Panc1 (cell line): Measurements from ENCODE around the gene SYT2. TPM values are rescaled to one million over a fixed set of nuclear protein-coding genes. Genes with fewer than 3 reads are reported as not detected.

Experiments used
- ATAC-seq: fragments of 200-7000 bp; cut with Tn5 transposase; 2 replicates; pipeline ENCODE4 v1.9.1; 2020; ENCODE audit warnings: mild to moderate bottlenecking, moderate library complexity
- BruUV-seq: library from RNA; stranded (reverse); fragments of 400-500 nt; replicated peaks from 2 replicates; lab custom pipeline; 2021; lab: Mats Ljungman, UMichigan
- CTCF ChIA-PET: fragments of 300-600 bp; sonication (Branson Sonifier 250); formaldehyde crosslinking; loops from one replicate; lab custom pipeline; 2022; ENCODE audit warnings: antibody characterized with exemption; lab: Charles Lee
- POLR2A ChIA-PET: fragments of 300-600 bp; sonication (Branson Sonifier 250); formaldehyde crosslinking; loops from one replicate; lab custom pipeline; 2022; ENCODE audit warnings: antibody characterized with exemption; lab: Charles Lee
- DNase-seq: peaks from one replicate; pipeline ENCODE4 v3.0.0-alpha.2; 2010; ENCODE audit warnings: low read depth, low spot score
- H3K27ac ChIP-seq: 2 replicates; pipeline ENCODE4 v1.5.1; 2011; ENCODE audit warnings: mild to moderate bottlenecking, low read length, inconsistent platforms
- H3K27me3 ChIP-seq: fragments of 200-500 bp; sonication (Bioruptor generic); 2 replicates; pipeline ENCODE4 v1.6.0; 2014; ENCODE audit warnings: low read length, inconsistent platforms; ENCODE audit not compliant: control insufficient read depth, insufficient read depth
- H3K36me3 ChIP-seq: fragments of 200-500 bp; sonication (Bioruptor generic); 2 replicates; pipeline ENCODE4 v1.5.1; 2014; ENCODE audit warnings: inconsistent platforms, mild to moderate bottlenecking, low read length, moderate library complexity; ENCODE audit not compliant: control insufficient read depth, insufficient read depth
- H3K4me1 ChIP-seq: 2 replicates; pipeline ENCODE4 v1.5.1; 2011; ENCODE audit warnings: inconsistent platforms, mild to moderate bottlenecking, low read length, moderate library complexity; ENCODE audit not compliant: control insufficient read depth, insufficient read depth
- H3K4me3 ChIP-seq, 2 experiments: 2 replicates each; pipeline ENCODE4 v1.5.1; 2011 to 2012; ENCODE audit warnings: low read depth in 2 of 2, low read length in 2 of 2, mild to moderate bottlenecking in 2 of 2, inconsistent platforms in 1 of 2, moderate library complexity in 1 of 2
- H3K9me3 ChIP-seq: fragments of 200-500 bp; sonication (Bioruptor generic); 2 replicates; pipeline ENCODE4 v1.5.1; 2014; ENCODE audit warnings: low read depth, mild to moderate bottlenecking, inconsistent platforms, low read length, moderate library complexity; ENCODE audit not compliant: control insufficient read depth, insufficient read depth
- CTCF ChIP-seq: fragments of 450-650 bp; IDR thresholded peaks from 2 replicates; pipeline ENCODE4 v1.5.1; 2017; ENCODE audit warnings: mild to moderate bottlenecking
- POLR2AphosphoS5 ChIP-seq: IDR thresholded peaks from 2 replicates; pipeline ENCODE4 v1.6.1; 2012; ENCODE audit warnings: mild to moderate bottlenecking, low read depth, low read length, moderate library complexity
- REST ChIP-seq, 2 experiments: IDR thresholded peaks; 2 replicates each; pipeline ENCODE4 v1.6.1; 2011 to 2012; ENCODE audit warnings: low read depth in 2 of 2, control low read depth in 1 of 2, low read length in 1 of 2, mild to moderate bottlenecking in 1 of 2, moderate library complexity in 1 of 2; ENCODE audit not compliant: insufficient read depth in 1 of 2
- SIN3A ChIP-seq: IDR thresholded peaks from 2 replicates; pipeline ENCODE4 v1.6.1; 2012; ENCODE audit warnings: low read depth, mild to moderate bottlenecking, low read length, moderate library complexity, borderline replicate concordance; ENCODE audit not compliant: insufficient read depth
- TCF7L2 ChIP-seq: IDR thresholded peaks from 2 replicates; pipeline ENCODE4 v1.6.1; 2011; ENCODE audit warnings: mild to moderate bottlenecking, low read depth, low read length, inconsistent platforms
- in situ Hi-C: cut with HindIII; loops from 2 replicates; pipeline ENCODE4 v1.10.0; 2016; ENCODE audit warnings: low sequenced_read_pairs, low pct_unique_long_range_greater_than_20kb
- intact Hi-C: fragments of 100-400 bp; cut with micrococcal nuclease; formaldehyde crosslinking; loops from one replicate; pipeline ENCODE4 v1.10.0; 2022; ENCODE audit not compliant: unreplicated experiment
- total RNA-seq: library from RNA; stranded (reverse); gene quantifications from one replicate; pipeline ENCODE4 v1.2.1, GENCODE V29; 2021; ENCODE audit not compliant: unreplicated experiment

The SYT2 gene
- total RNA-seq, 1 experiment from 2014 or later, result 0.03 TPM

- in situ Hi-C loops, result no loop called here
Measured at GRCh38 chr1:202656951-202657646, 53.2 kb downstream of the SYT2 start.

GRCh38 chr1:202656057-202656456 lies 54.2 kb downstream of the SYT2 start:
- POLR2A ChIA-PET, result no interaction called here
- intact Hi-C loops (no loop called here), in situ Hi-C loops (no loop called here)
- H3K4me3 ChIP-seq, result no peak overlapping the region
- CTCF ChIA-PET, result no interaction called here
- no peaks in the 10 kb centered on the region for H3K9me3 ChIP-seq
- H3K27me3 ChIP-seq, result peaks cover 18% of the 10 kb centered on the region
- no peaks in the 10 kb centered on the region for H3K36me3 ChIP-seq
- no peak; the same call in 1 of the 2 replicates for TF ChIP-seq CTCF
- TF ChIP-seq SIN3A, result no peak
- no peak for TF ChIP-seq POLR2AphosphoS5
- TF ChIP-seq TCF7L2, result no peak
- no peak for TF ChIP-seq REST (IDR thresholded peaks at IDR 0.05; ENCODE audit: insufficient read depth in 1 of 2, low read depth in 2 of 2, low read length in 1 of 2)
- no peak for ATAC-seq
- H3K4me1 ChIP-seq, result no peaks in the 10 kb centered on the region
- no TSS peak for BruUV-seq
- H3K27ac ChIP-seq, result no peak overlapping the region
- DNase-seq, result no peak

More at GRCh38 chr1:202656951-202657646, 53.2 kb downstream of the SYT2 start:
- Histone ChIP-seq H3K27ac (no peak overlapping the region), H3K4me3 (no peak overlapping the region), H3K4me1 (no peaks in the 10 kb centered on the region), H3K36me3 (no peaks in the 10 kb centered on the region), H3K27me3 (peaks cover 17% of the 10 kb centered on the region), H3K9me3 (no peaks in the 10 kb centered on the region)
- intact Hi-C loops, result no loop called here
- POLR2A ChIA-PET, result no interaction called here
- no peak for ATAC-seq
- no TSS peak for BruUV-seq
- CTCF ChIA-PET, result interaction anchor here (0.7 to 1.0 kb wide), 2 partner anchors 10 to 748 kb away, joined by 3 read pairs; no protein-coding TSS in a partner anchor
- DNase-seq, result no peak
- TF ChIP-seq REST (IDR thresholded peaks at IDR 0.05; ENCODE audit: insufficient read depth in 1 of 2, low read depth in 2 of 2, low read length in 1 of 2), result peak; percentile 90 to 91
- no peak for TF ChIP-seq TCF7L2
- no peak for TF ChIP-seq CTCF
- no peak for TF ChIP-seq SIN3A
